Choroid plexus epithelial cell (primary cell): Measurements from ENCODE around the gene NTNG1.

Experiments used
- DNase-seq: peaks from one replicate; pipeline ENCODE4 v3.0.0-alpha.2; 2010; ENCODE audit warnings: low read depth
- H3K4me3 ChIP-seq: 2 replicates; pipeline ENCODE4 v1.5.1; 2011; ENCODE audit warnings: low read depth, mild to moderate bottlenecking, control low read depth, low read length, moderate library complexity
- TF ChIP-seq, protein P1 (sequence below): conservative IDR thresholded peaks from 2 replicates; pipeline ENCODE4 v1.5.1; 2011; ENCODE audit warnings: low read depth, mild to moderate bottlenecking, control low read depth, inconsistent platforms, low read length, moderate library complexity

The NTNG1 gene

DNA sequence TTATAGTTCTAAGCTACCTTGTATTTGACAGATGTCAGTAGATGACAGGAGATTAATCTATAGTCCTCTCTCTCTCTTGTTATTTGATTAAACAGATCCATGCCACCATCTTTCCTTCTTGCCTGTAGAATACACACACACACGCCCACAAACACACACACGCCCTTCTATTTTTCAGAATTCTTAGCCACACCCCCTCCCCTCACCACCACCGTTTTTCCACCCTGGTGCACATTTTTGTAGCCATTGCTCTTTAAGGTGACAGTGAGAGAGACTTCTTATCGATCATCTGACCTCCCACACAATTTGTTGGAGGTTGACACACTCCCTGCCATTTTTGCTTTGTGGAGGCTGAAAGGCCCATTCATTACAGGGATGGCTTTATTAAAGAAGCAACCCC, 123.2 kb downstream of the NTNG1 start:
- DNase-seq = no peak
- TF ChIP-seq, protein P1, sequence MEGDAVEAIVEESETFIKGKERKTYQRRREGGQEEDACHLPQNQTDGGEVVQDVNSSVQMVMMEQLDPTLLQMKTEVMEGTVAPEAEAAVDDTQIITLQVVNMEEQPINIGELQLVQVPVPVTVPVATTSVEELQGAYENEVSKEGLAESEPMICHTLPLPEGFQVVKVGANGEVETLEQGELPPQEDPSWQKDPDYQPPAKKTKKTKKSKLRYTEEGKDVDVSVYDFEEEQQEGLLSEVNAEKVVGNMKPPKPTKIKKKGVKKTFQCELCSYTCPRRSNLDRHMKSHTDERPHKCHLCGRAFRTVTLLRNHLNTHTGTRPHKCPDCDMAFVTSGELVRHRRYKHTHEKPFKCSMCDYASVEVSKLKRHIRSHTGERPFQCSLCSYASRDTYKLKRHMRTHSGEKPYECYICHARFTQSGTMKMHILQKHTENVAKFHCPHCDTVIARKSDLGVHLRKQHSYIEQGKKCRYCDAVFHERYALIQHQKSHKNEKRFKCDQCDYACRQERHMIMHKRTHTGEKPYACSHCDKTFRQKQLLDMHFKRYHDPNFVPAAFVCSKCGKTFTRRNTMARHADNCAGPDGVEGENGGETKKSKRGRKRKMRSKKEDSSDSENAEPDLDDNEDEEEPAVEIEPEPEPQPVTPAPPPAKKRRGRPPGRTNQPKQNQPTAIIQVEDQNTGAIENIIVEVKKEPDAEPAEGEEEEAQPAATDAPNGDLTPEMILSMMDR = no peak
- H3K4me3 ChIP-seq = no peak overlapping the region

DNA sequence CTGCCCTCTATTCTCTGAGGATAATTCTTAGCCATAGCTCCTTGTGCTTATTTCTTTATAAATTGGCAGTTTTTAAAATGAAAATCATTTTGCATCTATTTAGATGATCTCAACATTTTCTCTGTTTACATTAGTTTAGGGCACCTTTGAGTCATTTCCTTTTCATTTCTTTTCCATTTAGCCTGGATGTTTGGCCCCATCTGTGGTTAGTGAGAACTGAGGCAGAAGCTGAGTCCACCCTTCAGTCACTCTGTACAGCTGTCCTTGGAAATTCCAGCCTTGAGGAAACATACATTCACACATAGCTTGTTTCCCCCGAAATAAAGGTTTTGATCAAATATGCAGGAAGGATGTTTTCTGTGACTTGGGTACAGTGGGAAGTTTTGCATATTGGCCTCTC, 123.7 kb downstream of the NTNG1 start:
- DNase-seq = peak; percentile 3
- H3K4me3 ChIP-seq = no peak overlapping the region
- TF ChIP-seq, protein P1 = no peak

DNA sequence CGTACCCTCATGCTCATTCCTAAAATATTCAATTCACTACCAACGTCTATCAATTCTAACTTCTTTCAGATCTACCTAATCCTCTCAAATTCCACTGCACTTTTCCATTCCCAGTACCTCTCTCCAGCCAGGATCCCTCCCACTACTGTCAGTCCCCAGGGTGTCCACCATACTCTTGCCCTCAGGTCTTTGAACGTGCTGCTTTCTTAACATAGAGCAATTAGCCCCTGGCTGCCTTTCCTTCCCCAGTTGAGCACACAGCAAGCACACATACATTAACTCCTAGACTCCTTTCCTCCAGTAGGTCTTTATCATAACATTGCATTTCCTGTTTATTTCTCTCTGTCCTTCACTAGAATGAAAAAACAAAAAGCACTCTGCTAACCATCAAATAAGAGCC, 126.7 kb downstream of the NTNG1 start:
- no peak for DNase-seq
- TF ChIP-seq, protein P1 = no peak
- no peak overlapping the region for H3K4me3 ChIP-seq

DNA sequence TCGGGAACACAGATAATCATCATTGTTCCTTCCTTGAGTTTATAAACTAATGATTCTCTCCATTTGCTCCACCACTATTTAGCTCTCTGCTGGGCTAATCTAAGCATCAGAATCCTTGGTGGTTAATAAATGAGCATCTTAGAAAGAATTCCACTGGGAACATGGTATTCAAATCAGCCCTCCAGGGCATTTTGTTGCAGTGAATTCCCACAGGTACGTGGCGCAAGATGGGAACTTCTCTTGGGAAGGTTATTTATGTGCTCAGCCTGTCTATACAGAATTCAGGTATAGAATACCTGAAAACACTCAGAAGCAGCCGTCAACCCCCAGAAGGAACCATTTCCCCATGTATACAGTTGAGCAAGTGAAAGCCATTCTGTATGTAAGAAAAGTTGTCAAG, 131.5 kb downstream of the NTNG1 start:
- no peak overlapping the region for H3K4me3 ChIP-seq
- TF ChIP-seq, protein P1 = no peak
- DNase-seq = no peak

DNA sequence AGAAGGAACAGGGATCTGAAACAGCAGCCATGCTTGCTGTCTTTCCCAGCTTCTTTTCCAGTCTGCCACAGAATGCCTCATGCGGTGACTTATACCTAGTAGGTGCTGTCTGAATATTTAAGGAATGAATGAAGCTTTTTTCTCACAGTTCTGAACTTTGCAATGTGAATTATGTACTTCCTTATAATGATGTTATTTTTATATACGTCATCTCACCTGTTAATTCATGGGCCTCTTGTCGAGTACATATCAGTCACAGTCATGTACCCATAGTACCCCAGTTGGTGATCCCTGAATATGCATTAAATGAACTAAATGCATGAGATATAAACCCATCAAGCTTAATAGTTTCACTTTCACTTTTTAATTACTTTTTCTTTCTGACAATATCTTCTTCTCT, 132.7 kb downstream of the NTNG1 start:
- TF ChIP-seq, protein P1 = no peak
- no peak overlapping the region for H3K4me3 ChIP-seq
- no peak for DNase-seq

DNA sequence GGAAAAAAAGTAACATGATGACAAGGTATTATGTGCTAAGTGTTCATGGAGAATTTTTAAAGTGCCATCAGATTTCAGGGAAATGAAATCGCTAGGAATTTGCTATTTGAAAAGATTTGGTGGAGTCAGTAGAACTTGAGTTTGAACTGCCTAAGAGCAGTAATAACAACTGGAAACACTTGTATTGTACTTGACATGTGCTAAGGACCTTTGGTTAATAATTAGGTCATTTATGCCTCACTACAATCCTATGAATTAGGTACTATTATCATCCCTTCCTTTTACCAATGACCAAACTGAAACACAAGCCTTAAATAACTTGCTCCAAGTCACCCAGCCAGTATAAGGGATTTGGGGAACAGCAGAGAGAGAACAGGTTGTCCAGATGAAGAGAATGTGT, 133.4 kb downstream of the NTNG1 start:
- no peak for DNase-seq
- TF ChIP-seq, protein P1 = no peak
- no peak overlapping the region for H3K4me3 ChIP-seq

DNA sequence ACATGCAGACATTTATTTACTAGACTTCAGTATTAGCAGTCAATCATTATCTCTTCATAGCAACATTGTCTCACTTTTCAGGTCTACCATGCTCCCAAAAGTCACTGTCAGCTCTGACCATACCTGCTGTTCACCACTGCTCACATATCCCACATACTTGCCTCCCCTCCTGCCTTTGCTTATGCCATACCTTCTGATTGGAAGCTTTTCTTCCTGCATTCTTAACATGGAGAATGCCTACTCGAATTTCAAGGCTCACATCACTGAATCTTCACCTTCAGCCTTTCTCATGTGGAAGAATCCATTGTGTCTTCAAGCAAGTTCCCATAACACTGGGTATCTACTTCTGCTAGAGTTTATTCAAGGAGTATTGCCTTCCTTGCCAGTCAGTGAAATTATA, 135.4 kb downstream of the NTNG1 start:
- H3K4me3 ChIP-seq = no peak overlapping the region
- DNase-seq = no peak
- TF ChIP-seq, protein P1 = no peak
